ENCODE results near the gene MXD1. TPM values are rescaled to one million over a fixed set of nuclear protein-coding genes. Genes with fewer than 3 reads are reported as not detected.

MXD1 gene
- total and polyA plus RNA-seq, 4 donors = 5.3 to 33.4 (median 16.2) TPM

GRCh38 chr2:69954084-69954483 lies 39.2 kb downstream of the MXD1 start:
- DNase-seq (no peak), ATAC-seq (ENCODE audit: low FRiP score) (no peak)
- Histone ChIP-seq H3K4me3 (ENCODE audit: low read length in 2 of 2) (no peak overlapping the region), H3K9me3 (ENCODE audit: control insufficient read depth, low read length) (no peaks in the 10 kb centered on the region), H3K4me1 (ENCODE audit: control insufficient read depth in 1 of 2, insufficient read depth in 2 of 2, low read length in 2 of 2) (no peaks in the 10 kb centered on the region), H3K27me3 (ENCODE audit: control insufficient read depth in 1 of 2, insufficient read depth in 2 of 2, low read length in 1 of 2) (no peaks in the 10 kb centered on the region), H3K36me3 (ENCODE audit: control insufficient read depth in 1 of 2, insufficient read depth in 2 of 2, low read length in 1 of 2) (no peaks in the 10 kb centered on the region), H3K27ac (ENCODE audit: low read depth in 1 of 2, low read length in 2 of 2) (no peak overlapping the region)
- intact Hi-C loops (cut with DNase I) = no loop called here
- 92 to 95% methylated on average over 1 of the region's 1 CpG for WGBS, 2 donors

- no peak overlapping the region for H3K27ac ChIP-seq (ENCODE audit: low read depth in 1 of 2, low read length in 2 of 2)
- H3K9me3 ChIP-seq (ENCODE audit: control insufficient read depth, low read length) = no peaks in the 10 kb centered on the region
- no peaks in the 10 kb centered on the region for H3K36me3 ChIP-seq (ENCODE audit: control insufficient read depth in 1 of 2, insufficient read depth in 2 of 2, low read length in 1 of 2)
- no peaks in the 10 kb centered on the region for H3K4me1 ChIP-seq (ENCODE audit: control insufficient read depth in 1 of 2, insufficient read depth in 2 of 2, low read length in 2 of 2)
- H3K4me3 ChIP-seq (ENCODE audit: low read length in 2 of 2) = no peak overlapping the region
- intact Hi-C loops (cut with DNase I) = no loop called here
- no peak for ATAC-seq (ENCODE audit: low FRiP score)
- DNase-seq = no peak
- 78 to 83% methylated on average over 11 of the region's 11 CpGs for WGBS, 2 donors
- H3K27me3 ChIP-seq (ENCODE audit: control insufficient read depth in 1 of 2, insufficient read depth in 2 of 2, low read length in 1 of 2) = no peaks in the 10 kb centered on the region
These were observed 40.1 kb downstream of the MXD1 start for GRCh38 chr2:69955029-69955428.

- H3K9me3 ChIP-seq (ENCODE audit: control insufficient read depth, low read length) = no peaks in the 10 kb centered on the region
- H3K36me3 ChIP-seq (ENCODE audit: control insufficient read depth in 1 of 2, insufficient read depth in 2 of 2, low read length in 1 of 2) = no peaks in the 10 kb centered on the region
- H3K27ac ChIP-seq (ENCODE audit: low read depth in 1 of 2, low read length in 2 of 2) = no peak overlapping the region
- H3K4me1 ChIP-seq (ENCODE audit: control insufficient read depth in 1 of 2, insufficient read depth in 2 of 2, low read length in 2 of 2) = no peaks in the 10 kb centered on the region
- no peak overlapping the region for H3K4me3 ChIP-seq (ENCODE audit: low read length in 2 of 2)
- intact Hi-C loops (cut with DNase I) = no loop called here
- no peak for DNase-seq
- H3K27me3 ChIP-seq (ENCODE audit: control insufficient read depth in 1 of 2, insufficient read depth in 2 of 2, low read length in 1 of 2) = no peaks in the 10 kb centered on the region
- WGBS, 2 donors = 88 to 90% methylated on average over 6 of the region's 6 CpGs
- ATAC-seq (ENCODE audit: low FRiP score) = no peak
These were observed 41.6 kb downstream of the MXD1 start for GRCh38 chr2:69956475-69956979.

- DNase-seq = no peak
- intact Hi-C loops (cut with DNase I) = no loop called here
- WGBS, 2 donors = 61 to 64% methylated on average over 8 of the region's 8 CpGs
These were observed 43.1 kb downstream of the MXD1 start for GRCh38 chr2:69957965-69958364.

GRCh38 chr2:69958480-69958879 lies 43.6 kb downstream of the MXD1 start:
- H3K9me3 ChIP-seq (ENCODE audit: control insufficient read depth, low read length) = no peaks in the 10 kb centered on the region
- H3K27ac ChIP-seq (ENCODE audit: low read depth in 1 of 2, low read length in 2 of 2) = no peak overlapping the region
- DNase-seq (no peak), ATAC-seq (ENCODE audit: low FRiP score) (no peak)
- intact Hi-C loops (cut with DNase I) = no loop called here
- no peak overlapping the region for H3K4me3 ChIP-seq (ENCODE audit: low read length in 2 of 2)
- no peaks in the 10 kb centered on the region for H3K36me3 ChIP-seq (ENCODE audit: control insufficient read depth in 1 of 2, insufficient read depth in 2 of 2, low read length in 1 of 2)
- H3K27me3 ChIP-seq (ENCODE audit: control insufficient read depth in 1 of 2, insufficient read depth in 2 of 2, low read length in 1 of 2) = no peaks in the 10 kb centered on the region
- H3K4me1 ChIP-seq (ENCODE audit: control insufficient read depth in 1 of 2, insufficient read depth in 2 of 2, low read length in 2 of 2) = no peaks in the 10 kb centered on the region
- 55 to 68% methylated on average over 6 of the region's 6 CpGs for WGBS, 2 donors

More at GRCh38 chr2:69957965-69958364, 43.1 kb downstream of the MXD1 start:
- H3K4me1 ChIP-seq (ENCODE audit: control insufficient read depth in 1 of 2, insufficient read depth in 2 of 2, low read length in 2 of 2) = no peaks in the 10 kb centered on the region
- no peaks in the 10 kb centered on the region for H3K9me3 ChIP-seq (ENCODE audit: control insufficient read depth, low read length)
- no peak overlapping the region for H3K27ac ChIP-seq (ENCODE audit: low read depth in 1 of 2, low read length in 2 of 2)
- no peaks in the 10 kb centered on the region for H3K36me3 ChIP-seq (ENCODE audit: control insufficient read depth in 1 of 2, insufficient read depth in 2 of 2, low read length in 1 of 2)
- ATAC-seq (ENCODE audit: low FRiP score) = no peak
- H3K27me3 ChIP-seq (ENCODE audit: control insufficient read depth in 1 of 2, insufficient read depth in 2 of 2, low read length in 1 of 2) = no peaks in the 10 kb centered on the region
- H3K4me3 ChIP-seq (ENCODE audit: low read length in 2 of 2) = no peak overlapping the region

GRCh38 chr2:69959425-69959824 lies 44.5 kb downstream of the MXD1 start:
- H3K4me3 ChIP-seq (ENCODE audit: low read length in 2 of 2) = no peak overlapping the region
- DNase-seq = no peak
- no peak overlapping the region for H3K27ac ChIP-seq (ENCODE audit: low read depth in 1 of 2, low read length in 2 of 2)
- H3K27me3 ChIP-seq (ENCODE audit: control insufficient read depth in 1 of 2, insufficient read depth in 2 of 2, low read length in 1 of 2) = no peaks in the 10 kb centered on the region
- intact Hi-C loops (cut with DNase I) = no loop called here
- H3K4me1 ChIP-seq (ENCODE audit: control insufficient read depth in 1 of 2, insufficient read depth in 2 of 2, low read length in 2 of 2) = no peaks in the 10 kb centered on the region
- no peaks in the 10 kb centered on the region for H3K9me3 ChIP-seq (ENCODE audit: control insufficient read depth, low read length)
- 79 to 83% methylated on average over 5 of the region's 5 CpGs for WGBS, 2 donors
- ATAC-seq (ENCODE audit: low FRiP score) = no peak
- H3K36me3 ChIP-seq (ENCODE audit: control insufficient read depth in 1 of 2, insufficient read depth in 2 of 2, low read length in 1 of 2) = no peaks in the 10 kb centered on the region

- 94 to 95% methylated on average over 6 of the region's 6 CpGs for WGBS, 2 donors
- ATAC-seq (ENCODE audit: low FRiP score) (no peak), DNase-seq (no peak)
These were observed 45.9 kb downstream of the MXD1 start for GRCh38 chr2:69960821-69961220.

GRCh38 chr2:69961496-69961895 lies 46.6 kb downstream of the MXD1 start, which contains the start of gene ASPRV1:
TSS of gene ASPRV1 (minus strand) at chr2:69961631. CDS start at chr2:69961436, 195 bp downstream.
- Histone ChIP-seq H3K27me3 (ENCODE audit: control insufficient read depth in 1 of 2, insufficient read depth in 2 of 2, low read length in 1 of 2) (no peaks in the 10 kb centered on the region), H3K27ac (ENCODE audit: low read depth in 1 of 2, low read length in 2 of 2) (no peak within 1 kb of the TSS), H3K9me3 (ENCODE audit: control insufficient read depth, low read length) (no peaks in the 10 kb centered on the region), H3K4me3 (ENCODE audit: low read length in 2 of 2) (no peak within 1 kb of the TSS), H3K36me3 (ENCODE audit: control insufficient read depth in 1 of 2, insufficient read depth in 2 of 2, low read length in 1 of 2) (no peaks in the 10 kb centered on the region), H3K4me1 (ENCODE audit: control insufficient read depth in 1 of 2, insufficient read depth in 2 of 2, low read length in 2 of 2) (no peaks in the 10 kb centered on the region)
- intact Hi-C loops (cut with DNase I) = no loop called here
- no peak for DNase-seq
- no peak for ATAC-seq (ENCODE audit: low FRiP score)
- 88 to 90% methylated on average over 14 of the region's 14 CpGs for WGBS, 2 donors

More at GRCh38 chr2:69960821-69961220, 45.9 kb downstream of the MXD1 start:
- Histone ChIP-seq H3K36me3 (ENCODE audit: control insufficient read depth in 1 of 2, insufficient read depth in 2 of 2, low read length in 1 of 2) (no peaks in the 10 kb centered on the region), H3K4me1 (ENCODE audit: control insufficient read depth in 1 of 2, insufficient read depth in 2 of 2, low read length in 2 of 2) (no peaks in the 10 kb centered on the region), H3K4me3 (ENCODE audit: low read length in 2 of 2) (no peak overlapping the region), H3K27me3 (ENCODE audit: control insufficient read depth in 1 of 2, insufficient read depth in 2 of 2, low read length in 1 of 2) (no peaks in the 10 kb centered on the region), H3K9me3 (ENCODE audit: control insufficient read depth, low read length) (no peaks in the 10 kb centered on the region), H3K27ac (ENCODE audit: low read depth in 1 of 2, low read length in 2 of 2) (no peak overlapping the region)
- intact Hi-C loops (cut with DNase I) = no loop called here

GRCh38 chr2:69962986-69963730 lies 48.2 kb downstream of the MXD1 start:
- H3K36me3 ChIP-seq (ENCODE audit: control insufficient read depth in 1 of 2, insufficient read depth in 2 of 2, low read length in 1 of 2) = no peaks in the 10 kb centered on the region
- no peaks in the 10 kb centered on the region for H3K27me3 ChIP-seq (ENCODE audit: control insufficient read depth in 1 of 2, insufficient read depth in 2 of 2, low read length in 1 of 2)
- H3K4me3 ChIP-seq (ENCODE audit: low read length in 2 of 2) = no peak overlapping the region
- intact Hi-C loops (cut with DNase I) = no loop called here
- no peaks in the 10 kb centered on the region for H3K4me1 ChIP-seq (ENCODE audit: control insufficient read depth in 1 of 2, insufficient read depth in 2 of 2, low read length in 2 of 2)
- H3K9me3 ChIP-seq (ENCODE audit: control insufficient read depth, low read length) = no peaks in the 10 kb centered on the region
- ATAC-seq (ENCODE audit: low FRiP score) (no peak), DNase-seq (no peak)
- WGBS, 2 donors = 94 to 97% methylated on average over 8 of the region's 8 CpGs
- H3K27ac ChIP-seq (ENCODE audit: low read depth in 1 of 2, low read length in 2 of 2) = no peak overlapping the region

Measured in aorta (tissue), 5 donors.